DND-41 (cell line): Measurements from ENCODE around the gene FCAR.
"Not testable (repeated sequence)": the region's sequence is repeated elsewhere in the genome, so short reads cannot be mapped to it uniquely, and the experiment has no call there.

Experiments
- ATAC-seq: fragments of 200-7000 bp; cut with Tn5 transposase; 3 replicates; pipeline ENCODE4 v1.9.1; 2021; ENCODE audit warnings: low read depth; ENCODE audit not compliant: insufficient read depth
- DNase-seq: peaks from one replicate; pipeline ENCODE4 v3.0.0-alpha.2; 2020
- H2AFZ ChIP-seq: 2 replicates; pipeline ENCODE4 v1.6.0; 2012; ENCODE audit warnings: low read depth, low read length
- H3K27ac ChIP-seq: 2 replicates; pipeline ENCODE4 v1.5.1; 2012; ENCODE audit warnings: low read length, inconsistent platforms
- H3K27me3 ChIP-seq: fragments of 200-600 bp; sonication (generic); 2 replicates; pipeline ENCODE4 v1.6.0; 2012; ENCODE audit warnings: low read length, mild to moderate bottlenecking, inconsistent platforms; ENCODE audit not compliant: insufficient read depth, poor library complexity
- H3K36me3 ChIP-seq: 2 replicates; pipeline ENCODE4 v1.5.1; 2012; ENCODE audit warnings: low read length, inconsistent platforms; ENCODE audit not compliant: insufficient read depth
- H3K4me1 ChIP-seq: 2 replicates; pipeline ENCODE4 v1.5.1; 2012; ENCODE audit warnings: mild to moderate bottlenecking, low read length; ENCODE audit not compliant: insufficient read depth
- H3K4me2 ChIP-seq: 2 replicates; pipeline ENCODE4 v1.6.0; 2012; ENCODE audit warnings: mild to moderate bottlenecking, moderate library complexity, low read length, inconsistent platforms; ENCODE audit not compliant: insufficient read depth
- H3K4me3 ChIP-seq, 2 experiments: fragments of 200-600 bp in 1 of 2; shearing (Covaris generic) in 1 of 2; 2 replicates each; pipeline ENCODE4 v1.5.1; 2012 to 2016; ENCODE audit warnings: inconsistent platforms in 2 of 2, low read length in 2 of 2, mild to moderate bottlenecking in 2 of 2, low read depth in 1 of 2, moderate library complexity in 1 of 2
- H3K79me2 ChIP-seq: 2 replicates; pipeline ENCODE4 v1.6.0; 2012; ENCODE audit warnings: low read length, inconsistent platforms; ENCODE audit not compliant: insufficient read depth
- H3K9ac ChIP-seq: 2 replicates; pipeline ENCODE4 v1.6.0; 2012; ENCODE audit warnings: low read depth, mild to moderate bottlenecking, inconsistent platforms, low read length, moderate library complexity
- H3K9me3 ChIP-seq: 2 replicates; pipeline ENCODE4 v1.5.1; 2012; ENCODE audit warnings: low read length, moderate library complexity, mild to moderate bottlenecking, inconsistent platforms; ENCODE audit not compliant: insufficient read depth, severe bottlenecking
- H4K20me1 ChIP-seq: 2 replicates; pipeline ENCODE4 v1.6.0; 2012; ENCODE audit warnings: low read length; ENCODE audit not compliant: insufficient read depth
- EZH2 ChIP-seq: IDR thresholded peaks from 3 replicates; pipeline ENCODE4 v1.6.1; 2012; ENCODE audit warnings: borderline replicate concordance, low read depth, mild to moderate bottlenecking, moderate library complexity, low read length, inconsistent platforms; ENCODE audit not compliant: severe bottlenecking
- TF ChIP-seq, protein P1 (sequence below): IDR thresholded peaks from 2 replicates; pipeline ENCODE4 v1.5.1; 2012; ENCODE audit warnings: borderline replicate concordance, low read length, moderate library complexity, mild to moderate bottlenecking; ENCODE audit not compliant: poor library complexity, severe bottlenecking; ENCODE audit errors: extremely low read depth

Gene FCAR

DNA sequence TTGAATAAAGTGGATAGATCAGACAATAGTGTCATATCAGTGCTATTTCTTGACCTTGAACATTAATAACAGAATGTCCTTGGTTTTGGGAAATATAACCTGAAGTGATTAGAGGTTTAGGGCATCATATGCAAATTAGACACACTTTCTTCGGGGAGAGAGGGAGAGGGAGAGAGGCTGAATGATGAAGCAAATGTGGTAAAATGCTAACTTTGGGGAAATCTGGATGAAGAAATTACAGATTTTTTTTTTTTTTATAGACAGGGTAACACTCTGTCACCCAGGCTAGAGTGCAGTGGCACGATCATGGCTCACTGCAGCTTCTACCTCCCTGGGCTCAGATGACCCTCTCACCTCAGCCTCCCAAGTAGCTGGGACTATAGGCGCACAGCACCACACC, 28.0 kb downstream of the FCAR start:
- H3K4me3 ChIP-seq = no peak overlapping the region
- no peak overlapping the region for H3K9ac ChIP-seq
- no peaks in the 10 kb centered on the region for H3K27me3 ChIP-seq
- no peak for TF ChIP-seq EZH2
- TF ChIP-seq, protein P1, sequence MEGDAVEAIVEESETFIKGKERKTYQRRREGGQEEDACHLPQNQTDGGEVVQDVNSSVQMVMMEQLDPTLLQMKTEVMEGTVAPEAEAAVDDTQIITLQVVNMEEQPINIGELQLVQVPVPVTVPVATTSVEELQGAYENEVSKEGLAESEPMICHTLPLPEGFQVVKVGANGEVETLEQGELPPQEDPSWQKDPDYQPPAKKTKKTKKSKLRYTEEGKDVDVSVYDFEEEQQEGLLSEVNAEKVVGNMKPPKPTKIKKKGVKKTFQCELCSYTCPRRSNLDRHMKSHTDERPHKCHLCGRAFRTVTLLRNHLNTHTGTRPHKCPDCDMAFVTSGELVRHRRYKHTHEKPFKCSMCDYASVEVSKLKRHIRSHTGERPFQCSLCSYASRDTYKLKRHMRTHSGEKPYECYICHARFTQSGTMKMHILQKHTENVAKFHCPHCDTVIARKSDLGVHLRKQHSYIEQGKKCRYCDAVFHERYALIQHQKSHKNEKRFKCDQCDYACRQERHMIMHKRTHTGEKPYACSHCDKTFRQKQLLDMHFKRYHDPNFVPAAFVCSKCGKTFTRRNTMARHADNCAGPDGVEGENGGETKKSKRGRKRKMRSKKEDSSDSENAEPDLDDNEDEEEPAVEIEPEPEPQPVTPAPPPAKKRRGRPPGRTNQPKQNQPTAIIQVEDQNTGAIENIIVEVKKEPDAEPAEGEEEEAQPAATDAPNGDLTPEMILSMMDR = no peak
- H2AFZ ChIP-seq = no peak overlapping the region
- H3K36me3 ChIP-seq = no peaks in the 10 kb centered on the region
- H3K4me2 ChIP-seq = no peak overlapping the region
- H3K27ac ChIP-seq = no peak overlapping the region
- H3K9me3 ChIP-seq = no peaks in the 10 kb centered on the region
- no peaks in the 10 kb centered on the region for H3K79me2 ChIP-seq
- H3K4me1 ChIP-seq = no peaks in the 10 kb centered on the region
- no peak for DNase-seq
- H4K20me1 ChIP-seq = no peaks in the 10 kb centered on the region
- no peak for ATAC-seq

DNA sequence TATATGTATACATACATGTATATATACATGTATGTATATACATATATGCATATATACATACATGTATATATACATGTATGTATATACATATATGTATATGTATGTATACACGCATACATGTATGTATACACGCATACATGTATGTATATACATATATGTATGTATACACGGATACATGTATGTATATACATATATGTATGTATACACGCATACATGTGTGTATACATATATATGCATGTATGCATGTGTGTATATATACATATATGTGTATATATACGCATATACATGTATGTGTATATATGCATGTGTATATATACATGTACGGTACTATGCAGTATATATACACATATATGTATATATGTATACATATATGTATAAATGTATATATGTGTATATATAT, 29.3 kb downstream of the FCAR start:
- TF ChIP-seq EZH2 = no peak
- TF ChIP-seq, protein P1 = no peak
- H4K20me1 ChIP-seq = no peaks in the 10 kb centered on the region
- no peaks in the 10 kb centered on the region for H3K4me1 ChIP-seq
- no peaks in the 10 kb centered on the region for H3K9me3 ChIP-seq
- H3K4me2 ChIP-seq = no peak overlapping the region
- ATAC-seq (no peak), DNase-seq (no peak)
- H3K36me3 ChIP-seq = no peaks in the 10 kb centered on the region
- H3K9ac ChIP-seq = no peak overlapping the region
- H3K79me2 ChIP-seq = no peaks in the 10 kb centered on the region
- H2AFZ ChIP-seq = no peak overlapping the region
- H3K4me3 ChIP-seq = no peak overlapping the region
- no peaks in the 10 kb centered on the region for H3K27me3 ChIP-seq
- H3K27ac ChIP-seq = no peak overlapping the region

DNA sequence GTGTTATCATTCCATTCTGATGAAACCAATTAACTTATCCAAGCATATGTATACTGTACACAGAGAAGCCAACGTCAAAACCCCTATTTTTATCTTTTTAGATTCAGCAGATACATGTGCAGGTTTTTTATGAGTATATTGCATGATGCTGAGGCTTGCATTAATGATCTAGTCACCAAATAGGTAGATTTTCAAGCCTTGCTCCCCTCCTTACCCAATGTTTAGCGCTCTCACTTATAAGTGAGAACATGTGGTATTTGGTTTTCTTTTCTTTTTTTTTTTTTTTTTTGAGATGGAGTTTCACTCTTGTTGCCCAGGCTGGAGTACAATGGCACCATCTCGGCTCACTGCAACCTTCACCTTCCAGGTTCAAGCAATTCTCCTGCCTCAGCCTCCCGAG, 30.2 kb downstream of the FCAR start:
- not testable (repeated sequence) for H3K36me3 ChIP-seq, H3K27ac ChIP-seq, H3K27me3 ChIP-seq, H3K4me1 ChIP-seq, H2AFZ ChIP-seq, H3K9me3 ChIP-seq, H3K9ac ChIP-seq, DNase-seq, H3K4me2 ChIP-seq, ATAC-seq, H3K79me2 ChIP-seq, H4K20me1 ChIP-seq, H3K4me3 ChIP-seq

DNA sequence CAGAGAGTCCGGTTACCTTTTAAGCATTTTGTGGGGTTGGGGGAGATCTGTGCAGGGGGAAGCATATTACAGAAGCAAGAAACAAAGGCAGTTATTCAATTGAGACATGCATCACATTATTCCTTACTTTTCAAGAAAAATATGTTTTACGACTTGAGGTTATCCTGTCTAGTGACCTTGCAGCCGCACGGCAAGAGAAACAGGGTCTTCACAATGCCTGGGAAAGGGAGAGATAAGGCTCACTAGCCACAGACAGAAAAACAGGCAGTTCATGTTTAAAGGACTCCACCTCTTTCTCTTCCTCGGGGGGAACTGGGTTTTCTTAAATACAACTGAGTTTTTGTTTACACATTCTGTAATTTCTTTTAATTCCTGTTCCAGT, 31.4 kb downstream of the FCAR start:
- H3K9ac ChIP-seq = no peak overlapping the region
- no peaks in the 10 kb centered on the region for H4K20me1 ChIP-seq
- no peaks in the 10 kb centered on the region for H3K79me2 ChIP-seq
- H3K4me2 ChIP-seq = no peak overlapping the region
- H3K27me3 ChIP-seq = no peaks in the 10 kb centered on the region
- DNase-seq = no peak
- H3K4me3 ChIP-seq = no peak overlapping the region
- H3K9me3 ChIP-seq = no peaks in the 10 kb centered on the region
- TF ChIP-seq EZH2 = no peak
- TF ChIP-seq, protein P1 = no peak
- no peak overlapping the region for H3K27ac ChIP-seq
- ATAC-seq = no peak
- H3K4me1 ChIP-seq = no peaks in the 10 kb centered on the region
- no peak overlapping the region for H2AFZ ChIP-seq
- H3K36me3 ChIP-seq = no peaks in the 10 kb centered on the region
